Measurements from ENCODE around the gene APOB. TPM values are rescaled to one million over a fixed set of nuclear protein-coding genes. Genes with fewer than 3 reads are reported as not detected.

APOB gene
- total RNA-seq, 1 experiment from 2014 or later = 1.5 TPM

DNA sequence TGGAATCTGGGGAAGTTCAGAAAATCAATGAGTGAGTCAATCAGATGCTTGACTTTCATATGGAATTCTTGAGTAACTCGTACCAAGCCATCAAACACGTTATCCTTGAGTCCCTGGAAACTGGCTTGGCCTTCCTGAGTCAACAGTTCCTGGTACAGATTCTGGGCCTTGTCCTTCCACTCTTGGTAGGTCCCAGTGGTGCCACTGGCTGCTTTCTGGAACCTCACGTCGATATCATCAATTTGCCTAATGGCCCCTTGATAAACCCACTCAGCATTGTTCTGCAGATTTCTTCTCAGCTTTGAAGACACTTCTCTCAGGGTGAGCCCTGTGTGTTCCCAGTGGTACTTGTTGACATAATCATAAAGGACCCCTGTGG, 41.1 kb downstream of the APOB start:
- ATAC-seq (no peak), DNase-seq (ENCODE audit: low spot score) (no peak)
- no peaks in the 10 kb centered on the region for H3K4me1 Mint-ChIP-seq
- H3K36me3 Mint-ChIP-seq = no peaks in the 10 kb centered on the region
- H3K27ac Mint-ChIP-seq = no peak overlapping the region
- no peaks in the 10 kb centered on the region; the same call in 1 of the 2 replicates for H3K27me3 Mint-ChIP-seq (ENCODE audit: low read depth)
- H3K4me3 Mint-ChIP-seq = no peak overlapping the region
- peaks cover 8% of the 10 kb centered on the region for H3K9me3 Mint-ChIP-seq
- CTCF ChIA-PET = no interaction called here
- POLR2A ChIA-PET = no interaction called here
- TF ChIP-seq TEAD4 (CRISPR knock-in tag; IDR thresholded peaks at IDR 0.05) (no peak), TCF7 (CRISPR knock-in tag; IDR thresholded peaks at IDR 0.05; ENCODE audit: low read depth) (no peak), SMAD4 (CRISPR knock-in tag; IDR thresholded peaks at IDR 0.05) (no peak), ZNF671 (CRISPR knock-in tag; IDR thresholded peaks at IDR 0.05) (no peak), NR2C2 (CRISPR knock-in tag; IDR thresholded peaks at IDR 0.05) (no peak)
- TF ChIP-seq, protein P1, sequence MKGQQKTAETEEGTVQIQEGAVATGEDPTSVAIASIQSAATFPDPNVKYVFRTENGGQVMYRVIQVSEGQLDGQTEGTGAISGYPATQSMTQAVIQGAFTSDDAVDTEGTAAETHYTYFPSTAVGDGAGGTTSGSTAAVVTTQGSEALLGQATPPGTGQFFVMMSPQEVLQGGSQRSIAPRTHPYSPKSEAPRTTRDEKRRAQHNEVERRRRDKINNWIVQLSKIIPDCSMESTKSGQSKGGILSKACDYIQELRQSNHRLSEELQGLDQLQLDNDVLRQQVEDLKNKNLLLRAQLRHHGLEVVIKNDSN (CRISPR knock-in tag; IDR thresholded peaks at IDR 0.05) = no peak
- TF ChIP-seq, protein P2, sequence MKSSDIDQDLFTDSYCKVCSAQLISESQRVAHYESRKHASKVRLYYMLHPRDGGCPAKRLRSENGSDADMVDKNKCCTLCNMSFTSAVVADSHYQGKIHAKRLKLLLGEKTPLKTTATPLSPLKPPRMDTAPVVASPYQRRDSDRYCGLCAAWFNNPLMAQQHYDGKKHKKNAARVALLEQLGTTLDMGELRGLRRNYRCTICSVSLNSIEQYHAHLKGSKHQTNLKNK (CRISPR knock-in tag; IDR thresholded peaks at IDR 0.05) = no peak
- TF ChIP-seq, protein P3, sequence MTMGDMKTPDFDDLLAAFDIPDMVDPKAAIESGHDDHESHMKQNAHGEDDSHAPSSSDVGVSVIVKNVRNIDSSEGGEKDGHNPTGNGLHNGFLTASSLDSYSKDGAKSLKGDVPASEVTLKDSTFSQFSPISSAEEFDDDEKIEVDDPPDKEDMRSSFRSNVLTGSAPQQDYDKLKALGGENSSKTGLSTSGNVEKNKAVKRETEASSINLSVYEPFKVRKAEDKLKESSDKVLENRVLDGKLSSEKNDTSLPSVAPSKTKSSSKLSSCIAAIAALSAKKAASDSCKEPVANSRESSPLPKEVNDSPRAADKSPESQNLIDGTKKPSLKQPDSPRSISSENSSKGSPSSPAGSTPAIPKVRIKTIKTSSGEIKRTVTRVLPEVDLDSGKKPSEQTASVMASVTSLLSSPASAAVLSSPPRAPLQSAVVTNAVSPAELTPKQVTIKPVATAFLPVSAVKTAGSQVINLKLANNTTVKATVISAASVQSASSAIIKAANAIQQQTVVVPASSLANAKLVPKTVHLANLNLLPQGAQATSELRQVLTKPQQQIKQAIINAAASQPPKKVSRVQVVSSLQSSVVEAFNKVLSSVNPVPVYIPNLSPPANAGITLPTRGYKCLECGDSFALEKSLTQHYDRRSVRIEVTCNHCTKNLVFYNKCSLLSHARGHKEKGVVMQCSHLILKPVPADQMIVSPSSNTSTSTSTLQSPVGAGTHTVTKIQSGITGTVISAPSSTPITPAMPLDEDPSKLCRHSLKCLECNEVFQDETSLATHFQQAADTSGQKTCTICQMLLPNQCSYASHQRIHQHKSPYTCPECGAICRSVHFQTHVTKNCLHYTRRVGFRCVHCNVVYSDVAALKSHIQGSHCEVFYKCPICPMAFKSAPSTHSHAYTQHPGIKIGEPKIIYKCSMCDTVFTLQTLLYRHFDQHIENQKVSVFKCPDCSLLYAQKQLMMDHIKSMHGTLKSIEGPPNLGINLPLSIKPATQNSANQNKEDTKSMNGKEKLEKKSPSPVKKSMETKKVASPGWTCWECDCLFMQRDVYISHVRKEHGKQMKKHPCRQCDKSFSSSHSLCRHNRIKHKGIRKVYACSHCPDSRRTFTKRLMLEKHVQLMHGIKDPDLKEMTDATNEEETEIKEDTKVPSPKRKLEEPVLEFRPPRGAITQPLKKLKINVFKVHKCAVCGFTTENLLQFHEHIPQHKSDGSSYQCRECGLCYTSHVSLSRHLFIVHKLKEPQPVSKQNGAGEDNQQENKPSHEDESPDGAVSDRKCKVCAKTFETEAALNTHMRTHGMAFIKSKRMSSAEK (CRISPR knock-in tag; IDR thresholded peaks at IDR 0.05; ENCODE audit: borderline replicate concordance) = no peak
- TF ChIP-seq, protein P4, sequence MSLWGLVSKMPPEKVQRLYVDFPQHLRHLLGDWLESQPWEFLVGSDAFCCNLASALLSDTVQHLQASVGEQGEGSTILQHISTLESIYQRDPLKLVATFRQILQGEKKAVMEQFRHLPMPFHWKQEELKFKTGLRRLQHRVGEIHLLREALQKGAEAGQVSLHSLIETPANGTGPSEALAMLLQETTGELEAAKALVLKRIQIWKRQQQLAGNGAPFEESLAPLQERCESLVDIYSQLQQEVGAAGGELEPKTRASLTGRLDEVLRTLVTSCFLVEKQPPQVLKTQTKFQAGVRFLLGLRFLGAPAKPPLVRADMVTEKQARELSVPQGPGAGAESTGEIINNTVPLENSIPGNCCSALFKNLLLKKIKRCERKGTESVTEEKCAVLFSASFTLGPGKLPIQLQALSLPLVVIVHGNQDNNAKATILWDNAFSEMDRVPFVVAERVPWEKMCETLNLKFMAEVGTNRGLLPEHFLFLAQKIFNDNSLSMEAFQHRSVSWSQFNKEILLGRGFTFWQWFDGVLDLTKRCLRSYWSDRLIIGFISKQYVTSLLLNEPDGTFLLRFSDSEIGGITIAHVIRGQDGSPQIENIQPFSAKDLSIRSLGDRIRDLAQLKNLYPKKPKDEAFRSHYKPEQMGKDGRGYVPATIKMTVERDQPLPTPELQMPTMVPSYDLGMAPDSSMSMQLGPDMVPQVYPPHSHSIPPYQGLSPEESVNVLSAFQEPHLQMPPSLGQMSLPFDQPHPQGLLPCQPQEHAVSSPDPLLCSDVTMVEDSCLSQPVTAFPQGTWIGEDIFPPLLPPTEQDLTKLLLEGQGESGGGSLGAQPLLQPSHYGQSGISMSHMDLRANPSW (CRISPR knock-in tag; conservative IDR thresholded peaks at IDR 0.05; ENCODE audit: low read depth) = no peak
- TF ChIP-seq, protein P5, sequence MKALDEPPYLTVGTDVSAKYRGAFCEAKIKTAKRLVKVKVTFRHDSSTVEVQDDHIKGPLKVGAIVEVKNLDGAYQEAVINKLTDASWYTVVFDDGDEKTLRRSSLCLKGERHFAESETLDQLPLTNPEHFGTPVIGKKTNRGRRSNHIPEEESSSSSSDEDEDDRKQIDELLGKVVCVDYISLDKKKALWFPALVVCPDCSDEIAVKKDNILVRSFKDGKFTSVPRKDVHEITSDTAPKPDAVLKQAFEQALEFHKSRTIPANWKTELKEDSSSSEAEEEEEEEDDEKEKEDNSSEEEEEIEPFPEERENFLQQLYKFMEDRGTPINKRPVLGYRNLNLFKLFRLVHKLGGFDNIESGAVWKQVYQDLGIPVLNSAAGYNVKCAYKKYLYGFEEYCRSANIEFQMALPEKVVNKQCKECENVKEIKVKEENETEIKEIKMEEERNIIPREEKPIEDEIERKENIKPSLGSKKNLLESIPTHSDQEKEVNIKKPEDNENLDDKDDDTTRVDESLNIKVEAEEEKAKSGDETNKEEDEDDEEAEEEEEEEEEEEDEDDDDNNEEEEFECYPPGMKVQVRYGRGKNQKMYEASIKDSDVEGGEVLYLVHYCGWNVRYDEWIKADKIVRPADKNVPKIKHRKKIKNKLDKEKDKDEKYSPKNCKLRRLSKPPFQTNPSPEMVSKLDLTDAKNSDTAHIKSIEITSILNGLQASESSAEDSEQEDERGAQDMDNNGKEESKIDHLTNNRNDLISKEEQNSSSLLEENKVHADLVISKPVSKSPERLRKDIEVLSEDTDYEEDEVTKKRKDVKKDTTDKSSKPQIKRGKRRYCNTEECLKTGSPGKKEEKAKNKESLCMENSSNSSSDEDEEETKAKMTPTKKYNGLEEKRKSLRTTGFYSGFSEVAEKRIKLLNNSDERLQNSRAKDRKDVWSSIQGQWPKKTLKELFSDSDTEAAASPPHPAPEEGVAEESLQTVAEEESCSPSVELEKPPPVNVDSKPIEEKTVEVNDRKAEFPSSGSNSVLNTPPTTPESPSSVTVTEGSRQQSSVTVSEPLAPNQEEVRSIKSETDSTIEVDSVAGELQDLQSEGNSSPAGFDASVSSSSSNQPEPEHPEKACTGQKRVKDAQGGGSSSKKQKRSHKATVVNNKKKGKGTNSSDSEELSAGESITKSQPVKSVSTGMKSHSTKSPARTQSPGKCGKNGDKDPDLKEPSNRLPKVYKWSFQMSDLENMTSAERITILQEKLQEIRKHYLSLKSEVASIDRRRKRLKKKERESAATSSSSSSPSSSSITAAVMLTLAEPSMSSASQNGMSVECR (CRISPR knock-in tag; IDR thresholded peaks at IDR 0.05; ENCODE audit: borderline replicate concordance) = no peak
- TF ChIP-seq, protein P6, sequence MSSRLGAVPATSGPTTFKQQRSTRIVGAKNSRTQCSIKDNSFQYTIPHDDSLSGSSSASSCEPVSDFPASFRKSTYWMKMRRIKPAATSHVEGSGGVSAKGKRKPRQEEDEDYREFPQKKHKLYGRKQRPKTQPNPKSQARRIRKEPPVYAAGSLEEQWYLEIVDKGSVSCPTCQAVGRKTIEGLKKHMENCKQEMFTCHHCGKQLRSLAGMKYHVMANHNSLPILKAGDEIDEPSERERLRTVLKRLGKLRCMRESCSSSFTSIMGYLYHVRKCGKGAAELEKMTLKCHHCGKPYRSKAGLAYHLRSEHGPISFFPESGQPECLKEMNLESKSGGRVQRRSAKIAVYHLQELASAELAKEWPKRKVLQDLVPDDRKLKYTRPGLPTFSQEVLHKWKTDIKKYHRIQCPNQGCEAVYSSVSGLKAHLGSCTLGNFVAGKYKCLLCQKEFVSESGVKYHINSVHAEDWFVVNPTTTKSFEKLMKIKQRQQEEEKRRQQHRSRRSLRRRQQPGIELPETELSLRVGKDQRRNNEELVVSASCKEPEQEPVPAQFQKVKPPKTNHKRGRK (CRISPR knock-in tag; IDR thresholded peaks at IDR 0.05; ENCODE audit: borderline replicate concordance) = no peak
